Loucy (cell line): ENCODE results near the gene KDELR3.

ENCODE experiments used
- H2AFZ ChIP-seq: fragments of 200-600 bp; sonication (generic); 2 replicates; pipeline ENCODE4 v1.6.0; 2016; ENCODE audit warnings: antibody characterized with exemption, mild to moderate bottlenecking, low read length, moderate library complexity
- H3F3A ChIP-seq: fragments of 200-600 bp; 2 replicates; pipeline ENCODE4 v1.6.0; 2016; ENCODE audit warnings: antibody characterized with exemption, low read depth, mild to moderate bottlenecking
- H3K27me3 ChIP-seq: fragments of 200-600 bp; sonication (generic); 2 replicates; pipeline ENCODE4 v1.6.1; 2014; ENCODE audit warnings: low read length, mild to moderate bottlenecking; ENCODE audit not compliant: insufficient read depth, poor library complexity, severe bottlenecking
- H3K36me3 ChIP-seq: fragments of 200-600 bp; sonication (generic); 2 replicates; pipeline ENCODE4 v1.6.1; 2016; ENCODE audit warnings: low read length; ENCODE audit not compliant: insufficient read depth
- H3K4me1 ChIP-seq: fragments of 200-600 bp; sonication (generic); 2 replicates; pipeline ENCODE4 v1.5.1; 2014; ENCODE audit warnings: low read length, mild to moderate bottlenecking; ENCODE audit not compliant: insufficient read depth, poor library complexity, severe bottlenecking
- H3K4me2 ChIP-seq: fragments of 200-600 bp; sonication (generic); 2 replicates; pipeline ENCODE4 v1.6.0; 2014; ENCODE audit warnings: antibody characterized with exemption, low read length, low read depth, mild to moderate bottlenecking; ENCODE audit not compliant: poor library complexity, severe bottlenecking
- H3K4me3 ChIP-seq: fragments of 200-600 bp; sonication (generic); 2 replicates; pipeline ENCODE4 v1.5.1; 2014; ENCODE audit warnings: low read length, mild to moderate bottlenecking, mixed read lengths; ENCODE audit not compliant: poor library complexity, severe bottlenecking
- H3K79me2 ChIP-seq: fragments of 200-600 bp; sonication (generic); 2 replicates; pipeline ENCODE4 v1.6.1; 2014; ENCODE audit warnings: low read length; ENCODE audit not compliant: insufficient read depth
- H3K9ac ChIP-seq: fragments of 200-600 bp; sonication (generic); 2 replicates; pipeline ENCODE4 v1.6.0; 2014; ENCODE audit warnings: mild to moderate bottlenecking, low read depth, low read length, moderate library complexity; ENCODE audit not compliant: poor library complexity, severe bottlenecking
- H3K9me2 ChIP-seq: fragments of 200-600 bp; sonication (generic); replicated peaks from 2 replicates; pipeline ENCODE4 v1.6.1; 2016; ENCODE audit warnings: low read depth, low read length, mixed read lengths
- H3K9me3 ChIP-seq: fragments of 200-600 bp; sonication (generic); 2 replicates; pipeline ENCODE4 v1.6.1; 2014; ENCODE audit warnings: mild to moderate bottlenecking, antibody characterized with exemption, low read length, low read depth; ENCODE audit not compliant: insufficient read depth
- H4K20me1 ChIP-seq: fragments of 200-600 bp; sonication (generic); 2 replicates; pipeline ENCODE4 v1.6.0; 2014; ENCODE audit warnings: antibody characterized with exemption, low read length, mild to moderate bottlenecking; ENCODE audit not compliant: insufficient read depth, poor library complexity, severe bottlenecking
- EZH2phosphoT487 ChIP-seq: fragments of 200-600 bp; IDR thresholded peaks from 2 replicates; pipeline ENCODE4 v1.6.1; 2018; ENCODE audit warnings: antibody characterized with exemption, mild to moderate bottlenecking, moderate library complexity, borderline replicate concordance
- TF ChIP-seq, protein P1 (sequence below): fragments of 200-600 bp; sonication (generic); conservative IDR thresholded peaks from 2 replicates; pipeline ENCODE4 v1.5.1; 2014; ENCODE audit warnings: mild to moderate bottlenecking, antibody characterized with exemption, low read length

The KDELR3 gene

GRCh38 chr22:38427465-38427864 is 40.4 kb upstream of the KDELR3 start:
- Histone ChIP-seq H3K4me2 (no peak overlapping the region), H3F3A (no peaks in the 10 kb centered on the region)
- TF ChIP-seq EZH2phosphoT487: no peak
- TF ChIP-seq, protein P1, sequence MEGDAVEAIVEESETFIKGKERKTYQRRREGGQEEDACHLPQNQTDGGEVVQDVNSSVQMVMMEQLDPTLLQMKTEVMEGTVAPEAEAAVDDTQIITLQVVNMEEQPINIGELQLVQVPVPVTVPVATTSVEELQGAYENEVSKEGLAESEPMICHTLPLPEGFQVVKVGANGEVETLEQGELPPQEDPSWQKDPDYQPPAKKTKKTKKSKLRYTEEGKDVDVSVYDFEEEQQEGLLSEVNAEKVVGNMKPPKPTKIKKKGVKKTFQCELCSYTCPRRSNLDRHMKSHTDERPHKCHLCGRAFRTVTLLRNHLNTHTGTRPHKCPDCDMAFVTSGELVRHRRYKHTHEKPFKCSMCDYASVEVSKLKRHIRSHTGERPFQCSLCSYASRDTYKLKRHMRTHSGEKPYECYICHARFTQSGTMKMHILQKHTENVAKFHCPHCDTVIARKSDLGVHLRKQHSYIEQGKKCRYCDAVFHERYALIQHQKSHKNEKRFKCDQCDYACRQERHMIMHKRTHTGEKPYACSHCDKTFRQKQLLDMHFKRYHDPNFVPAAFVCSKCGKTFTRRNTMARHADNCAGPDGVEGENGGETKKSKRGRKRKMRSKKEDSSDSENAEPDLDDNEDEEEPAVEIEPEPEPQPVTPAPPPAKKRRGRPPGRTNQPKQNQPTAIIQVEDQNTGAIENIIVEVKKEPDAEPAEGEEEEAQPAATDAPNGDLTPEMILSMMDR: no peak

GRCh38 chr22:38427940-38428339 is 40.0 kb upstream of the KDELR3 start:
- Histone ChIP-seq H2AFZ (no peak overlapping the region), H3K4me3 (no peak overlapping the region), H3F3A (no peaks in the 10 kb centered on the region), H3K27me3 (no peaks in the 10 kb centered on the region), H3K9ac (no peak overlapping the region), H4K20me1 (no peaks in the 10 kb centered on the region), H3K4me1 (no peaks in the 10 kb centered on the region), H3K9me3 (no peaks in the 10 kb centered on the region), H3K36me3 (no peaks in the 10 kb centered on the region), H3K79me2 (no peaks in the 10 kb centered on the region), H3K9me2 (no peaks in the 10 kb centered on the region), H3K4me2 (no peak overlapping the region)
- no peak for TF ChIP-seq EZH2phosphoT487
- TF ChIP-seq, protein P1: no peak

More at GRCh38 chr22:38427465-38427864, 40.4 kb upstream of the KDELR3 start:
- Histone ChIP-seq H3K4me1 (no peaks in the 10 kb centered on the region), H3K27me3 (no peaks in the 10 kb centered on the region), H3K9me3 (no peaks in the 10 kb centered on the region), H3K79me2 (no peaks in the 10 kb centered on the region), H2AFZ (no peak overlapping the region), H3K9ac (no peak overlapping the region), H3K9me2 (no peaks in the 10 kb centered on the region), H3K4me3 (no peak overlapping the region), H3K36me3 (no peaks in the 10 kb centered on the region), H4K20me1 (no peaks in the 10 kb centered on the region)

DNA sequence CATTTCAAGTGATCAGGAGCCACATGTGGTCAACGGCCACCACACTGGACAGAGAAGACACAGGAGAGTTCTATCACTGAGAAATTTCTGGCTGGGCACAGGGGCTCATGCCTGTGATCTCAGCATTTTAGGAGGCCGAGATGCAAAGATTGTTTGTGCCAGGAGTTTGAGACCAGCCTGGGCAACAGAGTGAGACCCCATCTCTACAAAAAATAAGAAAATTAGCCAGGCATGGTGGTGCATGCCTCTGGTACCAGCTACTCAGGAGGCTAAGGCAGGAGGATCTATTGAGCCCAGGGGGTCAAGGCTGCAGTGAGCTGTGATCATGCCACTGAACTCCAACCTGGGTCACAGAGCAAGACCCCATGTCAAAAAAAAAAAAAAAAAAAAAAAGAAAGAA is 39.2 kb upstream of the KDELR3 start:
- H3K79me2 ChIP-seq: no peaks in the 10 kb centered on the region
- H4K20me1 ChIP-seq: no peaks in the 10 kb centered on the region
- H3K9ac ChIP-seq: no peak overlapping the region
- TF ChIP-seq EZH2phosphoT487: no peak
- TF ChIP-seq, protein P1: no peak
- no peaks in the 10 kb centered on the region for H3F3A ChIP-seq
- no peak overlapping the region for H3K4me3 ChIP-seq
- no peak overlapping the region for H2AFZ ChIP-seq
- no peaks in the 10 kb centered on the region for H3K9me3 ChIP-seq
- H3K9me2 ChIP-seq: no peaks in the 10 kb centered on the region
- no peaks in the 10 kb centered on the region for H3K36me3 ChIP-seq
- no peak overlapping the region for H3K4me2 ChIP-seq
- H3K27me3 ChIP-seq: no peaks in the 10 kb centered on the region
- no peaks in the 10 kb centered on the region for H3K4me1 ChIP-seq
